Measurements from ENCODE around the gene ARNT2.

The ARNT2 gene

GRCh38 chr15:80437334-80437891 lies 33.2 kb downstream of the ARNT2 start:
- TF ChIP-seq CTCF (IDR thresholded peaks at IDR 0.05; ENCODE audit: low read length) (no peak), EZH2 (optimal IDR thresholded peaks at IDR 0.05; ENCODE audit: low read depth, low read length) (no peak), EZH2phosphoT487 (IDR thresholded peaks at IDR 0.05; ENCODE audit: low read length) (no peak)
- no peak overlapping the region for H2AFZ ChIP-seq (ENCODE audit: low read length)
- H3K4me2 ChIP-seq (ENCODE audit: low read depth, low read length): no peak overlapping the region

GRCh38 chr15:80439140-80439539 lies 35.0 kb downstream of the ARNT2 start:
- Histone ChIP-seq H3K4me2 (ENCODE audit: low read depth, low read length) (no peak overlapping the region), H3K4me1 (ENCODE audit: low read length) (no peaks in the 10 kb centered on the region), H3K4me3 (ENCODE audit: low read length) (no peak overlapping the region), H3K9me3 (replicated peaks; ENCODE audit: insufficient read depth, low read length) (no peaks in the 10 kb centered on the region), H2AFZ (ENCODE audit: low read length) (no peak overlapping the region), H3K36me3 (replicated peaks; ENCODE audit: insufficient read depth, low read length) (no peaks in the 10 kb centered on the region), H4K20me1 (ENCODE audit: insufficient read depth, low read length) (no peaks in the 10 kb centered on the region), H3K9ac (ENCODE audit: low read length) (no peak overlapping the region), H3F3A (ENCODE audit: insufficient read depth, low read length) (no peaks in the 10 kb centered on the region), H3K27me3 (replicated peaks; ENCODE audit: insufficient read depth, low read length) (no peaks in the 10 kb centered on the region), H3K9me2 (replicated peaks; ENCODE audit: insufficient read depth, low read length) (no peaks in the 10 kb centered on the region), H3K79me2 (ENCODE audit: low read length) (no peaks in the 10 kb centered on the region), H3K27ac (ENCODE audit: low read length) (no peak overlapping the region)
- no peak for DNase-seq
- TF ChIP-seq EZH2 (optimal IDR thresholded peaks at IDR 0.05; ENCODE audit: low read depth, low read length) (no peak), EZH2phosphoT487 (IDR thresholded peaks at IDR 0.05; ENCODE audit: low read length) (no peak), CTCF (IDR thresholded peaks at IDR 0.05; ENCODE audit: low read length) (no peak)

More at GRCh38 chr15:80437334-80437891, 33.2 kb downstream of the ARNT2 start:
- no peak for DNase-seq
- Histone ChIP-seq H3K9me2 (replicated peaks; ENCODE audit: insufficient read depth, low read length) (no peaks in the 10 kb centered on the region), H3K9ac (ENCODE audit: low read length) (no peak overlapping the region), H3K36me3 (replicated peaks; ENCODE audit: insufficient read depth, low read length) (no peaks in the 10 kb centered on the region), H3K9me3 (replicated peaks; ENCODE audit: insufficient read depth, low read length) (no peaks in the 10 kb centered on the region), H3K27ac (ENCODE audit: low read length) (no peak overlapping the region), H3K4me1 (ENCODE audit: low read length) (no peaks in the 10 kb centered on the region), H3F3A (ENCODE audit: insufficient read depth, low read length) (no peaks in the 10 kb centered on the region), H3K4me3 (ENCODE audit: low read length) (no peak overlapping the region), H4K20me1 (ENCODE audit: insufficient read depth, low read length) (no peaks in the 10 kb centered on the region), H3K27me3 (replicated peaks; ENCODE audit: insufficient read depth, low read length) (no peaks in the 10 kb centered on the region), H3K79me2 (ENCODE audit: low read length) (no peaks in the 10 kb centered on the region)

GRCh38 chr15:80440024-80440423 lies 35.8 kb downstream of the ARNT2 start:
- H2AFZ ChIP-seq (ENCODE audit: low read length): no peak overlapping the region
- no peaks in the 10 kb centered on the region for H4K20me1 ChIP-seq (ENCODE audit: insufficient read depth, low read length)
- no peaks in the 10 kb centered on the region for H3K27me3 ChIP-seq (replicated peaks; ENCODE audit: insufficient read depth, low read length)
- no peak for DNase-seq
- no peak overlapping the region for H3K27ac ChIP-seq (ENCODE audit: low read length)
- no peaks in the 10 kb centered on the region for H3K9me2 ChIP-seq (replicated peaks; ENCODE audit: insufficient read depth, low read length)
- H3K9ac ChIP-seq (ENCODE audit: low read length): no peak overlapping the region
- H3K4me3 ChIP-seq (ENCODE audit: low read length): no peak overlapping the region
- H3K36me3 ChIP-seq (replicated peaks; ENCODE audit: insufficient read depth, low read length): no peaks in the 10 kb centered on the region
- no peaks in the 10 kb centered on the region for H3K4me1 ChIP-seq (ENCODE audit: low read length)
- no peak for TF ChIP-seq CTCF (IDR thresholded peaks at IDR 0.05; ENCODE audit: low read length)
- TF ChIP-seq EZH2phosphoT487 (IDR thresholded peaks at IDR 0.05; ENCODE audit: low read length): no peak
- no peak for TF ChIP-seq EZH2 (optimal IDR thresholded peaks at IDR 0.05; ENCODE audit: low read depth, low read length)
- no peaks in the 10 kb centered on the region for H3K9me3 ChIP-seq (replicated peaks; ENCODE audit: insufficient read depth, low read length)
- no peaks in the 10 kb centered on the region for H3F3A ChIP-seq (ENCODE audit: insufficient read depth, low read length)
- H3K4me2 ChIP-seq (ENCODE audit: low read depth, low read length): no peak overlapping the region
- H3K79me2 ChIP-seq (ENCODE audit: low read length): no peaks in the 10 kb centered on the region
